ENCODE data around the gene VAV3.

- TF ChIP-seq PRDM15 (CRISPR knock-in tag; IDR thresholded peaks at IDR 0.05), result no peak
- no peak for TF ChIP-seq CTCF (IDR thresholded peaks at IDR 0.05)
- no peak for TF ChIP-seq ZNF423 (CRISPR knock-in tag; IDR thresholded peaks at IDR 0.05)
Observed at GRCh38 chr1:107871259-107871658, 93.7 kb downstream of the VAV3 start.

All from WTC11 (cell line).